Measurements from ENCODE around the gene STUM.

GRCh38 chr1:226534098-226534497 is 14.5 kb upstream of the STUM start:
- TF ChIP-seq GATA3 (IDR thresholded peaks at IDR 0.05; ENCODE audit: low read depth, low read length) (no peak), GATA2 (IDR thresholded peaks at IDR 0.05; ENCODE audit: low read depth, low read length) (no peak)

Measured in SH-SY5Y (cell line).